ENCODE data around the gene PLXNA2. TPM values are rescaled to one million over a fixed set of nuclear protein-coding genes. Genes with fewer than 3 reads are reported as not detected.

PLXNA2 gene
- total and polyA plus RNA-seq, 2 of the 4 experiments (the other 2 are of a cell fraction), result 0.72 to 1.1 TPM

DNA sequence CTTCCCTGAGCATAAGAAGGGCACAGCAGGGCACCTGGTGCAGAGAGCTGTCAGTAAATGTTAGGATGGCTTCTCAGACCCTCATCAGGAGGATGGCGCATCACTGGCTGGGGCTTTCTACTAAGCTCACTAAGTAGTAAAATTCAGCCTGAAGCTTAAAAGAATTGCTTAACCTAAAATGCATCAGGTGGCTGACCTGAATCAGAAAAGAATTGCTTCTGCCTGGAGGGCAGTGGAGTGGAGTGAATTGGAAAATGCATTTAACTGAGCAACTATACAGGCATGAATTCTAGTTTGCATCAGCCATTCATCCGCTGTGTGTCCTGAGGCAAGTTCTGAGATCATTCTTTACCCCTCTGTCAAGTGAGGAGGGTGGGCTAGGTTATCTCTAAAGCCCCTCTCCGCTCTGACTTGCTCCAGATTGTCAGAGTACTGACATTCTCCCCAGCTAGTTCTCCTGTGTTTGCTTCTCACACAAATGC lies 191.2 kb downstream of the PLXNA2 start:
- H3K4me1 ChIP-seq (ENCODE audit: control insufficient read depth, insufficient read depth, low read length), result peaks cover 2% of the 10 kb centered on the region
- no peak overlapping the region for H2AK9ac ChIP-seq (replicated peaks; ENCODE audit: low read depth, low read length, poor library complexity)
- no peaks in the 10 kb centered on the region for H3K9me1 ChIP-seq (ENCODE audit: insufficient read depth, low read length)
- H2AK5ac ChIP-seq (ENCODE audit: low read depth, low read length), result no peak overlapping the region
- no CpG with 5 or more reads among the region's 3 CpGs for WGBS, 2 experiments (ENCODE audit: extremely low coverage in 2 of 2, insufficient read length in 1 of 2)
- H2BK15ac ChIP-seq (ENCODE audit: low read depth, low read length), result no peak overlapping the region
- no peaks in the 10 kb centered on the region; the same call in 1 of the 2 replicates for H3K27me3 ChIP-seq (ENCODE audit: control insufficient read depth, insufficient read depth, low read length)
- H2AFZ ChIP-seq (replicated peaks; ENCODE audit: low read length, poor library complexity), result no peak overlapping the region
- H3K36me3 ChIP-seq (ENCODE audit: control insufficient read depth, insufficient read depth, low read length), result no peaks in the 10 kb centered on the region
- no peak overlapping the region for H4K5ac ChIP-seq (ENCODE audit: low read depth, low read length)
- H2BK120ac ChIP-seq (ENCODE audit: low read depth, low read length), result no peak overlapping the region
- ATAC-seq (ENCODE audit: low read depth) (no peak), DNase-seq (no peak)
- no peak overlapping the region for H4K8ac ChIP-seq (ENCODE audit: low read depth in 2 of 2, low read length in 2 of 2)
- no peaks in the 10 kb centered on the region for H3K79me1 ChIP-seq (ENCODE audit: low read depth in 1 of 2, low read length in 2 of 2)
- intact Hi-C loops (cut with micrococcal nuclease) (no loop called here), in situ Hi-C loops (cut with MboI; ENCODE audit: low sequenced_read_pairs) (no loop called here), dilution Hi-C loops (cut with HindIII; ENCODE audit: low sequenced_read_pairs, unreplicated experiment) (no loop called here)
- no peak for TF ChIP-seq NFE2L2 (IDR thresholded peaks at IDR 0.05; ENCODE audit: low read depth, low read length)
- ChIA-PET CTCF (no interaction called here), POLR2A (ENCODE audit: unreplicated experiment) (no interaction called here)
- no peak overlapping the region for H3K4me2 ChIP-seq (ENCODE audit: low read depth, low read length)
- H3K18ac ChIP-seq (ENCODE audit: low read depth, low read length), result no peak overlapping the region
- no peaks in the 10 kb centered on the region for H4K20me1 ChIP-seq (ENCODE audit: insufficient read depth, low read length)
- H3K23ac ChIP-seq (ENCODE audit: low read depth, low read length), result no peak overlapping the region
- no peak overlapping the region for H2BK20ac ChIP-seq (ENCODE audit: low read depth, low read length)
- no peak overlapping the region for H3K56ac ChIP-seq (ENCODE audit: extremely low read depth, insufficient read depth, low read length)
- no TSS peak for BruUV-seq (replicated peaks)
- H4K91ac ChIP-seq (ENCODE audit: insufficient read depth, low read depth, low read length), result no peak overlapping the region
- H3K4ac ChIP-seq (ENCODE audit: low read depth, low read length), result no peak overlapping the region
- H3K9me3 ChIP-seq (ENCODE audit: control insufficient read depth, insufficient read depth, low read length), result no peaks in the 10 kb centered on the region
- H3K14ac ChIP-seq (replicated peaks; ENCODE audit: low read depth, low read length), result no peak overlapping the region
- no peak overlapping the region for H3K9ac ChIP-seq (ENCODE audit: low read depth, low read length)
- H3K27ac ChIP-seq (ENCODE audit: insufficient read depth, low read length), result no peak overlapping the region
- H3K4me3 ChIP-seq (ENCODE audit: insufficient read depth, low read depth, low read length), result no peak overlapping the region
- H2BK5ac ChIP-seq (ENCODE audit: low read depth, low read length, poor library complexity, severe bottlenecking), result no peak overlapping the region
